ENCODE measurements around the gene TIPRL.
"Not testable (repeated sequence)": the region's sequence is repeated elsewhere in the genome, so short reads cannot be mapped to it uniquely, and the experiment has no call there.

Gene TIPRL

GRCh38 chr1:168180148-168180524 lies 1.4 kb downstream of the TIPRL start:
- POLR2A ChIA-PET (ENCODE audit: low non-redundant PET), result no interaction called here
- CTCF ChIA-PET, result interaction anchor here (0.6 kb wide), 1 partner anchor 94 kb away, joined by 4 read pairs; no protein-coding TSS in a partner anchor
- TF ChIP-seq CTCF (conservative IDR thresholded peaks at IDR 0.05; ENCODE audit: low read depth), result no peak
- peak overlapping the region; percentile 95 for H3K27ac ChIP-seq
- peak; percentile 10 for DNase-seq (ENCODE audit: low spot score)

- H3K27ac ChIP-seq, result peak overlapping the region; percentile 51
- DNase-seq (ENCODE audit: low spot score); POLR2A ChIA-PET (ENCODE audit: low non-redundant PET); CTCF ChIA-PET: not testable (repeated sequence)
These were observed 2.4 kb downstream of the TIPRL start for GRCh38 chr1:168181063-168181720.

- TF ChIP-seq CTCF (conservative IDR thresholded peaks at IDR 0.05; ENCODE audit: low read depth), result no peak
- CTCF ChIA-PET, result interaction anchor here (0.5 kb wide), 1 partner anchor 132 kb away, joined by 5 read pairs; no protein-coding TSS in a partner anchor
These were observed 8.4 kb downstream of the TIPRL start for GRCh38 chr1:168187177-168187576.

GRCh38 chr1:168190403-168190802 lies 11.6 kb downstream of the TIPRL start:
- POLR2A ChIA-PET (ENCODE audit: low non-redundant PET), result interaction anchor here (0.6 kb wide), 1 partner anchor 392 kb away, joined by 6 read pairs; no protein-coding TSS in a partner anchor
- CTCF ChIA-PET, result no interaction called here
- H3K27ac ChIP-seq, result no peak overlapping the region
- TF ChIP-seq CTCF (conservative IDR thresholded peaks at IDR 0.05; ENCODE audit: low read depth), result no peak
- DNase-seq (ENCODE audit: low spot score), result no peak

More at GRCh38 chr1:168187177-168187576, 8.4 kb downstream of the TIPRL start:
- DNase-seq (ENCODE audit: low spot score), result no peak
- H3K27ac ChIP-seq, result no peak overlapping the region
- POLR2A ChIA-PET (ENCODE audit: low non-redundant PET), result interaction anchor here (0.6 kb wide), 1 partner anchor 473 kb away, joined by 5 read pairs; no protein-coding TSS in a partner anchor

GRCh38 chr1:168195199-168196135 lies 16.7 kb downstream of the TIPRL start:
- DNase-seq (ENCODE audit: low spot score), result no peak
- ChIA-PET CTCF (interaction anchor here (0.6 kb wide), 1 partner anchor 30 kb away, joined by 3 read pairs; no protein-coding TSS in a partner anchor), POLR2A (ENCODE audit: low non-redundant PET) (no interaction called here)
- no peak overlapping the region for H3K27ac ChIP-seq
- no peak for TF ChIP-seq CTCF (conservative IDR thresholded peaks at IDR 0.05; ENCODE audit: low read depth)

- no peak for DNase-seq (ENCODE audit: low spot score)
- H3K27ac ChIP-seq, result no peak overlapping the region
- ChIA-PET POLR2A (ENCODE audit: low non-redundant PET) (no interaction called here), CTCF (no interaction called here)
- TF ChIP-seq CTCF (conservative IDR thresholded peaks at IDR 0.05; ENCODE audit: low read depth), result no peak
These were observed 20.3 kb downstream of the TIPRL start for GRCh38 chr1:168199056-168199455.
